ENCODE results near the gene EFCAB5. TPM values are rescaled to one million over a fixed set of nuclear protein-coding genes. Genes with fewer than 3 reads are reported as not detected.

Gene EFCAB5
- total RNA-seq, 1 experiment from 2014 or later: 0.96 TPM

GRCh38 chr17:30153463-30153862 is 212.0 kb downstream of the EFCAB5 start:
- Mint-ChIP-seq H3K27me3 (ENCODE audit: insufficient read depth, unreplicated experiment) (no peaks in the 10 kb centered on the region), H3K36me3 (ENCODE audit: insufficient read depth, unreplicated experiment) (peaks cover 57% of the 10 kb centered on the region), H3K4me1 (ENCODE audit: insufficient read depth, unreplicated experiment) (peaks cover 11% of the 10 kb centered on the region), H3K4me3 (ENCODE audit: unreplicated experiment) (no peak overlapping the region), H3K27ac (ENCODE audit: low read depth, unreplicated experiment) (no peak overlapping the region), H3K9me3 (ENCODE audit: unreplicated experiment) (no peaks in the 10 kb centered on the region)
- intact Hi-C loops (cut with micrococcal nuclease): no loop called here
- BruUV-seq (replicated peaks): no TSS peak
- CTCF ChIA-PET: no interaction called here
- TF ChIP-seq, protein P1, sequence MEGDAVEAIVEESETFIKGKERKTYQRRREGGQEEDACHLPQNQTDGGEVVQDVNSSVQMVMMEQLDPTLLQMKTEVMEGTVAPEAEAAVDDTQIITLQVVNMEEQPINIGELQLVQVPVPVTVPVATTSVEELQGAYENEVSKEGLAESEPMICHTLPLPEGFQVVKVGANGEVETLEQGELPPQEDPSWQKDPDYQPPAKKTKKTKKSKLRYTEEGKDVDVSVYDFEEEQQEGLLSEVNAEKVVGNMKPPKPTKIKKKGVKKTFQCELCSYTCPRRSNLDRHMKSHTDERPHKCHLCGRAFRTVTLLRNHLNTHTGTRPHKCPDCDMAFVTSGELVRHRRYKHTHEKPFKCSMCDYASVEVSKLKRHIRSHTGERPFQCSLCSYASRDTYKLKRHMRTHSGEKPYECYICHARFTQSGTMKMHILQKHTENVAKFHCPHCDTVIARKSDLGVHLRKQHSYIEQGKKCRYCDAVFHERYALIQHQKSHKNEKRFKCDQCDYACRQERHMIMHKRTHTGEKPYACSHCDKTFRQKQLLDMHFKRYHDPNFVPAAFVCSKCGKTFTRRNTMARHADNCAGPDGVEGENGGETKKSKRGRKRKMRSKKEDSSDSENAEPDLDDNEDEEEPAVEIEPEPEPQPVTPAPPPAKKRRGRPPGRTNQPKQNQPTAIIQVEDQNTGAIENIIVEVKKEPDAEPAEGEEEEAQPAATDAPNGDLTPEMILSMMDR (IDR thresholded peaks at IDR 0.05; ENCODE audit: unreplicated experiment): no peak
- DNase-seq (ENCODE audit: unreplicated experiment): no peak
- POLR2A ChIA-PET: no interaction called here

DNA sequence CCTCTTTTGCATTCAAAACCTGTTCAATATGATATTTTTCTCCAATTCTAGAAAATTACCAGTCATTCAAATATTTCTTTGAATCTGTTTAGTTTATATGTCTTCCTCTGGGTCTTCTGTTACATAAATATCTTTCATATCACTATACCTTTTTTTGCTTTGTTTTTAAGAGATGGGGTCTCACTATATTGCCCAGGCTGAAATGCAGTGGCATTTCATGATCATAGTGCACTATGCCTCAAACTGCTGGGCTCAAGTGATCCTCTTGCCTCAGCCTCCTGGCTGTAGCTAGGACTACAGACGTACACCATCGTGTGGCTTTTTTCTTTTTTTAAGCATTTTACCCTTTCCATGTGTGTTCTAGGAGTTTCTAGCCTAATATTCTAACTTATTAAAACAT is 214.0 kb downstream of the EFCAB5 start:
- BruUV-seq (replicated peaks): no TSS peak
- TF ChIP-seq, protein P1 (IDR thresholded peaks at IDR 0.05; ENCODE audit: unreplicated experiment): no peak
- Mint-ChIP-seq H3K4me1 (ENCODE audit: insufficient read depth, unreplicated experiment) (peaks cover 5% of the 10 kb centered on the region), H3K27ac (ENCODE audit: low read depth, unreplicated experiment) (no peak overlapping the region), H3K4me3 (ENCODE audit: unreplicated experiment) (no peak overlapping the region), H3K36me3 (ENCODE audit: insufficient read depth, unreplicated experiment) (peaks cover 58% of the 10 kb centered on the region), H3K9me3 (ENCODE audit: unreplicated experiment) (no peaks in the 10 kb centered on the region), H3K27me3 (ENCODE audit: insufficient read depth, unreplicated experiment) (no peaks in the 10 kb centered on the region)
- intact Hi-C loops (cut with micrococcal nuclease): no loop called here
- no peak for DNase-seq (ENCODE audit: unreplicated experiment)
- ChIA-PET CTCF (interaction anchor here (0.7 to 1.2 kb wide), 2 partner anchors 50 to 180 kb away, joined by 4 read pairs; no protein-coding TSS in a partner anchor), POLR2A (no interaction called here)

Small RNA genes lying within 50 kb of the gene (microRNA-seq; reads per million reads assigned to microRNA genes)
- gene MIR423: not detected

Other genes with a start within 250 kb of the EFCAB5 start
- 19.3 and 21.9 TPM in 2 replicates for gene SSH2, start 11.4 kb upstream of the EFCAB5 start, total RNA-seq (2022)
- gene NSRP1, start 175.2 kb downstream of the EFCAB5 start, total RNA-seq (2022): 40.8 and 57.3 TPM in 2 replicates

All from MCF 10A (cell line).